Measurements from ENCODE around the gene TOP3B.

DNA sequence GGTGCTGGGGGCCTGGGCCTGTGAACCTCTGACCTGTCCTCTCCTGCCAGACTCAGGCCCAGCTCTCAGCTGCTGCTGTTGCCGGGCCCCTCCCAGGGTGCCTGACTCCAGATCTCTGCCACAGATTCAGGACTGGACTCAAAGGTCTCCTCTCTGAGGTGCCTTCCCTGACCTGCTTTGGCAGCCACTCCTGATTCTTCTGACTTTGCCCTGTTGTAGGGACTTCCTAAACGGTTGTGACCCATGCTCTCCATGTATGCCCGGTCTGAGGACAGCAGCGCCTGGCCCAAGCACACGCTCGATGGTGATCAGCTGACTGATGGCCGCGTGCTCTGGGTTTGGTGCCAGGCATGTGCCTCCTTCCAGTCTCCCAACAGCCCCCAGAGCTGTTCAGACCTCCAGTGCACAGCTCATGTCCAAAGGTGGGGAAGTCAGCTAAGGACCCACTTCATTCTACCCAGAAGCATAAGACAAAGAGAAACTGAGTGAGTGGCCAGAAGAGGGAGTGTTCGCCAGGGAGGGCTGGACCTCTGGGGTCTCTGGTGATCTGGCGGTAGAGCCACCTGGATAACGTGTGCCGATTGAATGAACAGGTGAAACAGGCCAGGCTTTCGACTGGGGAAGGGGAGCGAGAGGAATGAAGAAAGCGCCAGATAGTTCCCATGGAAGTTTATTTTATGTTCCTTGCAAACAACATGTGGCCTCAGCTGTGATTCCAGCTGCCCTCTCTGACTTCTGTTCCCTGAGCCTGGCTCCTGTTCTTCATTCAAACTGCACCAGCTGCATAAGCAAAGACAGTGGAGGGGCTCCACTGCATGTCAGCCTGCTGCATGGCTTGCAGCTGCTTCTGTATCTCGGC is 8.1 kb upstream of the TOP3B start:
- TF ChIP-seq, protein P1, sequence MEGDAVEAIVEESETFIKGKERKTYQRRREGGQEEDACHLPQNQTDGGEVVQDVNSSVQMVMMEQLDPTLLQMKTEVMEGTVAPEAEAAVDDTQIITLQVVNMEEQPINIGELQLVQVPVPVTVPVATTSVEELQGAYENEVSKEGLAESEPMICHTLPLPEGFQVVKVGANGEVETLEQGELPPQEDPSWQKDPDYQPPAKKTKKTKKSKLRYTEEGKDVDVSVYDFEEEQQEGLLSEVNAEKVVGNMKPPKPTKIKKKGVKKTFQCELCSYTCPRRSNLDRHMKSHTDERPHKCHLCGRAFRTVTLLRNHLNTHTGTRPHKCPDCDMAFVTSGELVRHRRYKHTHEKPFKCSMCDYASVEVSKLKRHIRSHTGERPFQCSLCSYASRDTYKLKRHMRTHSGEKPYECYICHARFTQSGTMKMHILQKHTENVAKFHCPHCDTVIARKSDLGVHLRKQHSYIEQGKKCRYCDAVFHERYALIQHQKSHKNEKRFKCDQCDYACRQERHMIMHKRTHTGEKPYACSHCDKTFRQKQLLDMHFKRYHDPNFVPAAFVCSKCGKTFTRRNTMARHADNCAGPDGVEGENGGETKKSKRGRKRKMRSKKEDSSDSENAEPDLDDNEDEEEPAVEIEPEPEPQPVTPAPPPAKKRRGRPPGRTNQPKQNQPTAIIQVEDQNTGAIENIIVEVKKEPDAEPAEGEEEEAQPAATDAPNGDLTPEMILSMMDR (IDR thresholded peaks at IDR 0.05): no peak
- TF ChIP-seq POLR2A (IDR thresholded peaks at IDR 0.05): no peak
